Measurements from ENCODE around the gene COL4A6.

The COL4A6 gene

GRCh38 chrX:108186811-108187210 is 251.4 kb downstream of the COL4A6 start:
- H2BK15ac ChIP-seq (ENCODE audit: low read depth, poor library complexity, severe bottlenecking), result no peak overlapping the region
- H3K79me1 ChIP-seq (replicated peaks; ENCODE audit: low read length, poor library complexity, severe bottlenecking), result no peaks in the 10 kb centered on the region
- H3K18ac ChIP-seq (ENCODE audit: low read depth in 1 of 2, low read length in 2 of 2), result no peak overlapping the region
- H2BK120ac ChIP-seq (ENCODE audit: low read depth, low read length), result no peak overlapping the region
- H3K27me3 ChIP-seq (ENCODE audit: control insufficient read depth in 1 of 2, insufficient read depth in 1 of 2, low read length in 2 of 2), result peaks cover 0 to 39% of the 10 kb centered on the region in 2 experiments
- H2AK5ac ChIP-seq (ENCODE audit: low read length, severe bottlenecking), result no peak overlapping the region
- H3K9ac ChIP-seq (ENCODE audit: low read length), result no peak overlapping the region
- no peak overlapping the region for H2BK5ac ChIP-seq (ENCODE audit: low read depth, low read length, poor library complexity, severe bottlenecking)
- H2AFZ ChIP-seq (ENCODE audit: low read depth, low read length), result no peak overlapping the region
- no peak overlapping the region for H3K14ac ChIP-seq (ENCODE audit: low read length in 2 of 2)
- peak overlapping the region; percentile 57 for H3K27ac ChIP-seq (ENCODE audit: low read length, poor library complexity, severe bottlenecking)
- no peaks in the 10 kb centered on the region for H3K36me3 ChIP-seq (ENCODE audit: control insufficient read depth in 1 of 2, insufficient read depth in 2 of 2, low read depth in 1 of 2, low read length in 2 of 2)
- no peak overlapping the region for H3K23ac ChIP-seq (ENCODE audit: low read length in 2 of 2)
- H4K91ac ChIP-seq (ENCODE audit: low read length), result no peak overlapping the region
- no peak overlapping the region for H3K4me3 ChIP-seq (ENCODE audit: insufficient read depth in 1 of 2, low read depth in 1 of 2, low read length in 2 of 2)
- H3K4me1 ChIP-seq (ENCODE audit: control insufficient read depth, insufficient read depth, low read depth, low read length), result no peaks in the 10 kb centered on the region
- H4K8ac ChIP-seq (ENCODE audit: low read length), result no peak overlapping the region
- DNase-seq, result peak; percentile 75
- no peak overlapping the region for H2BK12ac ChIP-seq (ENCODE audit: low read length in 2 of 2)
- 1% methylated on average over 3 of the region's 4 CpGs for WGBS
- no peak overlapping the region for H3K4me2 ChIP-seq (ENCODE audit: low read length, poor library complexity, severe bottlenecking)
- no peak overlapping the region for H3K4ac ChIP-seq (ENCODE audit: low read depth in 1 of 2, low read length in 2 of 2)
- no peaks in the 10 kb centered on the region for H3K9me3 ChIP-seq (ENCODE audit: control insufficient read depth, low read length)

DNA sequence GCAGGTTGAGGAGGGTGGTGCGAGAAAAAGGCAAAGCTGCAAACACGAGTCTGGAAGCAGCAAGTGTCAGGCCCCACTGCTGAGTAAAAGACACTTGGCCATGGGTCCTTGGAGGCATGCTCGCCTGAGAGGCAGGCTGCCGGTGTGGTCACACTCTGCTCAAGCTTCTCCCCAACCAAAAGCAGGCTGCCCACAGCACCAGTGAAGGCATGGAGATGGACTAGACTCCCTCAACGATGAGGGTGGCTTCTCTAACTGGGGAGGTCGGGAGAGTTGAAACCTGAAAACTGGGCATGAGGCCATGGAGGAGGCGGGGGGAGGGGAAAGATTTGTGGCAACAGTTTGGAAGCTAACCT is 260.1 kb downstream of the COL4A6 start:
- Histone ChIP-seq H3K4me2 (ENCODE audit: low read length, poor library complexity, severe bottlenecking) (no peak overlapping the region), H3K18ac (ENCODE audit: low read depth in 1 of 2, low read length in 2 of 2) (no peak overlapping the region), H2BK5ac (ENCODE audit: low read depth, low read length, poor library complexity, severe bottlenecking) (no peak overlapping the region), H3K27me3 (ENCODE audit: control insufficient read depth in 1 of 2, insufficient read depth in 1 of 2, low read length in 2 of 2) (peaks cover 0 to 86% of the 10 kb centered on the region in 2 experiments), H3K23ac (ENCODE audit: low read length in 2 of 2) (no peak overlapping the region), H2BK15ac (ENCODE audit: low read depth, poor library complexity, severe bottlenecking) (no peak overlapping the region), H2BK120ac (ENCODE audit: low read depth, low read length) (no peak overlapping the region), H3K79me1 (replicated peaks; ENCODE audit: low read length, poor library complexity, severe bottlenecking) (no peaks in the 10 kb centered on the region), H3K27ac (ENCODE audit: low read length, poor library complexity, severe bottlenecking) (no peak overlapping the region), H3K14ac (ENCODE audit: low read length in 2 of 2) (no peak overlapping the region), H3K4me1 (ENCODE audit: control insufficient read depth, insufficient read depth, low read depth, low read length) (peaks cover 8% of the 10 kb centered on the region), H3K36me3 (ENCODE audit: control insufficient read depth in 1 of 2, insufficient read depth in 2 of 2, low read depth in 1 of 2, low read length in 2 of 2) (no peaks in the 10 kb centered on the region), H3K9ac (ENCODE audit: low read length) (no peak overlapping the region), H4K91ac (ENCODE audit: low read length) (no peak overlapping the region), H3K4me3 (ENCODE audit: insufficient read depth in 1 of 2, low read depth in 1 of 2, low read length in 2 of 2) (no peak overlapping the region), H2AK5ac (ENCODE audit: low read length, severe bottlenecking) (no peak overlapping the region), H2AFZ (ENCODE audit: low read depth, low read length) (no peak overlapping the region), H2BK12ac (ENCODE audit: low read length in 2 of 2) (no peak overlapping the region), H3K4ac (ENCODE audit: low read depth in 1 of 2, low read length in 2 of 2) (no peak overlapping the region), H3K9me3 (ENCODE audit: control insufficient read depth, low read length) (no peaks in the 10 kb centered on the region), H4K8ac (ENCODE audit: low read length) (no peak overlapping the region)
- WGBS, result 77% methylated on average over 5 of the region's 7 CpGs
- DNase-seq, result no peak

DNA sequence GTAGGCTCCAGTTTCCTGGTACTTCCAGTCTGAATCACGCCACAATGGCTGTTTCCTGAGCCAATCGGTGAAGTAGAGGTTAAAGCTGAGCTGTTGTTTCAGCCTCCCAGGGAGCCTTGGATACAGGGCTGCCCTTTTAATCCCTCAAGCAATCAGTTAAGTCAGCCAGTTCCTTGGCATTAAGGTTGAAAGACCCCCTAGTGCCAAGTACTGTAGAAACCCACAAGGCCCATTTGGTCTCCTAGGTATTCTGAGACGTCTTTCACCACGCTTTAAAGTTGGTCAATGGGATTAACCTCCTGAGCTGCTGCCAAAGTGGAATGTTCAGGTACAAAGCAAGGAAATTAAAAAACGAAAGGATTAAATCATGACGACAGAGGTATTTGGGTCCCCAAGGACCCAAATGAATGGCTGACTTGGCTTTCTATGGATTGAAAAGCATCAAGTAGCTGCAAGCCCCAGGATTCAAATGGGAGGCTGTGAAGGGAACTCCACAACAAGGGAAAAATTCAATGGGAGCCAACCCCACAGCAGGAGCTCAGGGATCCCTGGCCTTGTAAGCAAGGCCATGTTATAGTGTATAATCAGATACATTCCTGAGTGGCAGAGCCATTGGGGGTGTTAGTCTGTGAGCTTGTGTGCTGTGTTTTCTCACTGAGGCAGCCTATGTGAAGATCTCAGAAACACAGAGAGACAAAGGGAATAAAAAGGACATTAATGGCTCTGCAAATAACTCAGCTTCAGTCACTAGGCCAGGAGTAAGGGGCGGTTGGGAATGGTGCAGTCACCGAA is 260.7 kb downstream of the COL4A6 start:
- Histone ChIP-seq H2BK12ac (ENCODE audit: low read length in 2 of 2) (no peak overlapping the region), H3K79me1 (replicated peaks; ENCODE audit: low read length, poor library complexity, severe bottlenecking) (no peaks in the 10 kb centered on the region), H2AFZ (ENCODE audit: low read depth, low read length) (no peak overlapping the region), H2BK15ac (ENCODE audit: low read depth, poor library complexity, severe bottlenecking) (no peak overlapping the region), H4K8ac (ENCODE audit: low read length) (no peak overlapping the region), H3K4me1 (ENCODE audit: control insufficient read depth, insufficient read depth, low read depth, low read length) (peaks cover 8% of the 10 kb centered on the region), H3K18ac (ENCODE audit: low read depth in 1 of 2, low read length in 2 of 2) (no peak overlapping the region), H3K27me3 (ENCODE audit: control insufficient read depth in 1 of 2, insufficient read depth in 1 of 2, low read length in 2 of 2) (peaks cover 0 to 86% of the 10 kb centered on the region in 2 experiments), H3K9ac (ENCODE audit: low read length) (no peak overlapping the region), H3K14ac (ENCODE audit: low read length in 2 of 2) (no peak overlapping the region), H3K4me2 (ENCODE audit: low read length, poor library complexity, severe bottlenecking) (no peak overlapping the region), H3K9me3 (ENCODE audit: control insufficient read depth, low read length) (no peaks in the 10 kb centered on the region), H2AK5ac (ENCODE audit: low read length, severe bottlenecking) (no peak overlapping the region), H2BK120ac (ENCODE audit: low read depth, low read length) (no peak overlapping the region), H3K36me3 (ENCODE audit: control insufficient read depth in 1 of 2, insufficient read depth in 2 of 2, low read depth in 1 of 2, low read length in 2 of 2) (no peaks in the 10 kb centered on the region), H3K27ac (ENCODE audit: low read length, poor library complexity, severe bottlenecking) (peak overlapping the region; percentile 20), H4K91ac (ENCODE audit: low read length) (no peak overlapping the region), H3K4me3 (ENCODE audit: insufficient read depth in 1 of 2, low read depth in 1 of 2, low read length in 2 of 2) (no peak overlapping the region), H3K4ac (ENCODE audit: low read depth in 1 of 2, low read length in 2 of 2) (no peak overlapping the region), H3K23ac (ENCODE audit: low read length in 2 of 2) (no peak overlapping the region), H2BK5ac (ENCODE audit: low read depth, low read length, poor library complexity, severe bottlenecking) (no peak overlapping the region)
- 91% methylated on average over 8 of the region's 8 CpGs for WGBS
- no peak for DNase-seq

- Histone ChIP-seq H2BK12ac (ENCODE audit: low read length in 2 of 2) (no peak overlapping the region), H2BK120ac (ENCODE audit: low read depth, low read length) (no peak overlapping the region), H3K9ac (ENCODE audit: low read length) (no peak overlapping the region), H3K79me1 (replicated peaks; ENCODE audit: low read length, poor library complexity, severe bottlenecking) (no peaks in the 10 kb centered on the region), H3K14ac (ENCODE audit: low read length in 2 of 2) (no peak overlapping the region), H3K4ac (ENCODE audit: low read depth in 1 of 2, low read length in 2 of 2) (no peak overlapping the region), H3K4me3 (ENCODE audit: insufficient read depth in 1 of 2, low read depth in 1 of 2, low read length in 2 of 2) (no peak overlapping the region), H2BK15ac (ENCODE audit: low read depth, poor library complexity, severe bottlenecking) (no peak overlapping the region), H3K23ac (ENCODE audit: low read length in 2 of 2) (no peak overlapping the region), H3K36me3 (ENCODE audit: control insufficient read depth in 1 of 2, insufficient read depth in 2 of 2, low read depth in 1 of 2, low read length in 2 of 2) (no peaks in the 10 kb centered on the region), H2AFZ (ENCODE audit: low read depth, low read length) (no peak overlapping the region), H4K8ac (ENCODE audit: low read length) (no peak overlapping the region), H3K27me3 (ENCODE audit: control insufficient read depth in 1 of 2, insufficient read depth in 1 of 2, low read length in 2 of 2) (peaks cover 0 to 69% of the 10 kb centered on the region in 2 experiments), H3K27ac (ENCODE audit: low read length, poor library complexity, severe bottlenecking) (no peak overlapping the region), H3K18ac (ENCODE audit: low read depth in 1 of 2, low read length in 2 of 2) (no peak overlapping the region), H3K4me2 (ENCODE audit: low read length, poor library complexity, severe bottlenecking) (no peak overlapping the region), H2AK5ac (ENCODE audit: low read length, severe bottlenecking) (no peak overlapping the region), H4K91ac (ENCODE audit: low read length) (no peak overlapping the region), H3K9me3 (ENCODE audit: control insufficient read depth, low read length) (no peaks in the 10 kb centered on the region), H2BK5ac (ENCODE audit: low read depth, low read length, poor library complexity, severe bottlenecking) (no peak overlapping the region), H3K4me1 (ENCODE audit: control insufficient read depth, insufficient read depth, low read depth, low read length) (peaks cover 8% of the 10 kb centered on the region)
- 50% methylated on average over 3 of the region's 3 CpGs for WGBS
- no peak for DNase-seq
These were observed 264.3 kb downstream of the COL4A6 start for GRCh38 chrX:108173874-108174273.
